Parathyroid adenoma (tissue), 2 donors: ENCODE measurements around the gene ACCSL.

Source experiments
- H2AFZ ChIP-seq: fragments of 300-600 bp; sonication (generic); one replicate; pipeline ENCODE4 v1.7.0; 2017; ENCODE audit warnings: antibody characterized with exemption, mild to moderate bottlenecking
- H3K27ac ChIP-seq: fragments of 300-600 bp; sonication (generic); one replicate; pipeline ENCODE4 v1.7.0; 2017
- H3K27me3 ChIP-seq: fragments of 300-600 bp; sonication (generic); one replicate; pipeline ENCODE4 v1.7.0; 2017; ENCODE audit warnings: low read length; ENCODE audit not compliant: control insufficient read depth, insufficient read depth
- H3K36me3 ChIP-seq: fragments of 300-600 bp; sonication (generic); one replicate; pipeline ENCODE4 v1.7.0; 2017; ENCODE audit warnings: low read length; ENCODE audit not compliant: control insufficient read depth, insufficient read depth
- H3K4me1 ChIP-seq: fragments of 300-600 bp; sonication (generic); one replicate; pipeline ENCODE4 v1.7.0; 2017; ENCODE audit warnings: control low read depth
- H3K4me2 ChIP-seq: fragments of 300-600 bp; sonication (generic); one replicate; pipeline ENCODE4 v1.7.0; 2017; ENCODE audit warnings: low read length
- H3K4me3 ChIP-seq: fragments of 300-600 bp; sonication (generic); one replicate; pipeline ENCODE4 v1.7.0; 2017; ENCODE audit warnings: low read depth, low read length
- H3K79me2 ChIP-seq: fragments of 300-600 bp; sonication (generic); one replicate; pipeline ENCODE4 v1.7.0; 2017; ENCODE audit warnings: control low read depth
- H3K9ac ChIP-seq: fragments of 300-600 bp; sonication (generic); one replicate; pipeline ENCODE4 v1.7.0; 2017; ENCODE audit warnings: mild to moderate bottlenecking
- H3K9me3 ChIP-seq: fragments of 300-600 bp; sonication (generic); one replicate; pipeline ENCODE4 v1.7.0; 2017; ENCODE audit warnings: low read length; ENCODE audit not compliant: control insufficient read depth
- TF ChIP-seq, protein P1 (sequence below): fragments of 300-600 bp; sonication (generic); IDR thresholded peaks from one replicate; pipeline ENCODE4 v1.7.0; 2017; ENCODE audit warnings: antibody characterized with exemption, mild to moderate bottlenecking
- donor health status: primary hyperparathyroidism.

ACCSL gene

DNA sequence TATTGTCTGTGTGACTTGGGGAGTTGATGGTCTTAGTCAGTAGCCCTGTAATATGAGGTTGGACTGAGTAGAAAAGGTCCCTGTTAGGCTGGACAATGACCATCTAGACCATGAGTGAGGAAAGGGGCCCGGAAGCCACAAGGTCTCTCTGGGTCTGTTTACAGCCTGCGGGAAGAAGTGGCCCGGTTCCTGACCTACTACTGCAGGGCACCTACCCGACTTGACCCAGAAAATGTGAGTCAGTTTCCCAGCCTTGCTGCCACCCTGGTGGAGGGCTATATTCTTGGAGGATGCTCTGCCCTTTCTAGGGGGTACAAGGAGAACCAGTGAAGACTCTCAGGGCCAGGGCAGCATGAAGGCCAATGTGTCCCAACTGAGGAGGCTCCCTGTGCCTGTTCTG, 3.4 kb downstream of the ACCSL start:
- Histone ChIP-seq H3K9me3 (no peaks in the 10 kb centered on the region), H3K9ac (no peak overlapping the region), H3K4me3 (no peak overlapping the region), H3K4me2 (no peak overlapping the region), H2AFZ (no peak overlapping the region), H3K4me1 (no peaks in the 10 kb centered on the region), H3K27ac (no peak overlapping the region), H3K27me3 (no peaks in the 10 kb centered on the region), H3K36me3 (no peaks in the 10 kb centered on the region), H3K79me2 (no peaks in the 10 kb centered on the region)
- TF ChIP-seq, protein P1, sequence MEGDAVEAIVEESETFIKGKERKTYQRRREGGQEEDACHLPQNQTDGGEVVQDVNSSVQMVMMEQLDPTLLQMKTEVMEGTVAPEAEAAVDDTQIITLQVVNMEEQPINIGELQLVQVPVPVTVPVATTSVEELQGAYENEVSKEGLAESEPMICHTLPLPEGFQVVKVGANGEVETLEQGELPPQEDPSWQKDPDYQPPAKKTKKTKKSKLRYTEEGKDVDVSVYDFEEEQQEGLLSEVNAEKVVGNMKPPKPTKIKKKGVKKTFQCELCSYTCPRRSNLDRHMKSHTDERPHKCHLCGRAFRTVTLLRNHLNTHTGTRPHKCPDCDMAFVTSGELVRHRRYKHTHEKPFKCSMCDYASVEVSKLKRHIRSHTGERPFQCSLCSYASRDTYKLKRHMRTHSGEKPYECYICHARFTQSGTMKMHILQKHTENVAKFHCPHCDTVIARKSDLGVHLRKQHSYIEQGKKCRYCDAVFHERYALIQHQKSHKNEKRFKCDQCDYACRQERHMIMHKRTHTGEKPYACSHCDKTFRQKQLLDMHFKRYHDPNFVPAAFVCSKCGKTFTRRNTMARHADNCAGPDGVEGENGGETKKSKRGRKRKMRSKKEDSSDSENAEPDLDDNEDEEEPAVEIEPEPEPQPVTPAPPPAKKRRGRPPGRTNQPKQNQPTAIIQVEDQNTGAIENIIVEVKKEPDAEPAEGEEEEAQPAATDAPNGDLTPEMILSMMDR, result no peak

DNA sequence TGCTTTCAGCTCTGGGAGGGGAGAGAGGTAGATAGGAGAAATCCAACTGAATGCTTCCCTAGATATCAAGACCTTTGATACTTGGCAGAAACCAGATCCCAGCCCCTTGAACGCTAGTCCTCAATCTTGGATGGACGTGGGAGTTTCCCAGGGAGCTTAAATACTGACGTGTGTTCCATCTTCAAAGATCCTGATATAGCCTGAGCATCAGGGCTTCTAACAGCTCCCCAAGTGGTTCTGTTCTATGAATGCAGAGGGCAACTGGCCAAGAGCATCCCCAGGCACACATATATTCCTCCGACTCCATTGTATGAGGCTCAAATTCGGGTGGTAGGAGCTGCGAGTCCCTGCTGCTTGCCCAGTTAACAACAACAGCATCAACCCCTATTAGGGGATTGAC, 9.6 kb downstream of the ACCSL start:
- TF ChIP-seq, protein P1, result no peak
- Histone ChIP-seq H3K4me3 (no peak overlapping the region), H3K36me3 (no peaks in the 10 kb centered on the region), H3K4me1 (no peaks in the 10 kb centered on the region), H3K27ac (no peak overlapping the region), H3K79me2 (no peaks in the 10 kb centered on the region), H3K4me2 (no peak overlapping the region), H2AFZ (no peak overlapping the region), H3K27me3 (no peaks in the 10 kb centered on the region), H3K9ac (no peak overlapping the region), H3K9me3 (no peaks in the 10 kb centered on the region)

DNA sequence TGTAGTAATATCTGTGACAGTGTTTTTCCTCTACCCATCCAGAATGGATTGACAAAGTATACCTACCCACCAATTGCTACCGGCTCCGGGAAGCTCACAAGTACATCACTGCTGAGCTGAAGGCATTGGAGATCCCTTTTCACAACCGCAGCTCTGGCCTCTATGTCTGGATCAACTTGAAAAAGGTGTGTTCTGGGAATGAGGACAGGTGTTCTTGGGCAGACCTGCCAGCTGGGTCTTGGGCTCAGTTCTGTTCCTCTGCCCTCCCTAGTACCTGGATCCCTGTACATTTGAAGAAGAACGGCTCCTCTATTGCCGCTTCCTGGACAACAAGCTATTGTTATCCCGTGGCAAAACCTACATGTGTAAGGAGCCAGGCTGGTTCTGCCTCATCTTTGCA, 10.5 kb downstream of the ACCSL start:
- H3K9me3 ChIP-seq, result no peaks in the 10 kb centered on the region
- H3K27ac ChIP-seq, result no peak overlapping the region
- no peaks in the 10 kb centered on the region for H3K4me1 ChIP-seq
- H3K4me2 ChIP-seq, result no peak overlapping the region
- no peak overlapping the region for H2AFZ ChIP-seq
- H3K79me2 ChIP-seq, result no peaks in the 10 kb centered on the region
- H3K27me3 ChIP-seq, result no peaks in the 10 kb centered on the region
- no peaks in the 10 kb centered on the region for H3K36me3 ChIP-seq
- no peak overlapping the region for H3K4me3 ChIP-seq
- H3K9ac ChIP-seq, result no peak overlapping the region
- TF ChIP-seq, protein P1, result no peak

DNA sequence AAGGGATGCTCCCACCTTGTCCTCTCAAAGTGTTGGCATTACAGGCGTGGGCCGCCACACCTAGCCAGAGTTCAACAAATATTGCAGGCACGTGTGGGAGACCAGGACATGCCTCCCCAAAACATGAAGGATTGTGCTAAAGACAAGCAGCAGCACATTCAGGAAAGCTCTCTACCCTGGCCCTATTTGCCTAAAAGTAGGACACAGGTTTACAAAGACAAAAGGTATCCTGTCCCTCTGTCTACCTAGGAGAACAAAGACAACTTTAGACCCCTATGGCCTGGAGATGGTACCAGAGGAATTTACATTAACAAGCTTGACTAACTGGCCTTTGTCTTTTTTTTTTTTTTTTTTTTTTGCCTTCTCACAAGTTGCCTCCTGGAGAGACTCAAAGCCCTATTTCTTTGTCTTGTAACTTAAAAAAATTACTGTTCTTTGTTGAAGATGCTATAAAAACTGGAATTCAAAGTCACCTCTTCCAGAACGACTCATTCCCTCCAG, 17.4 kb downstream of the ACCSL start:
- H3K4me2 ChIP-seq, result no peak overlapping the region
- no peaks in the 10 kb centered on the region for H3K9me3 ChIP-seq
- H3K27me3 ChIP-seq, result no peaks in the 10 kb centered on the region
- H3K9ac ChIP-seq, result no peak overlapping the region
- no peaks in the 10 kb centered on the region for H3K36me3 ChIP-seq
- H3K4me3 ChIP-seq, result no peak overlapping the region
- peak overlapping the region; percentile 95 for H2AFZ ChIP-seq
- no peaks in the 10 kb centered on the region for H3K4me1 ChIP-seq
- TF ChIP-seq, protein P1, result no peak
- H3K79me2 ChIP-seq, result no peaks in the 10 kb centered on the region
- peak overlapping the region; percentile 75 for H3K27ac ChIP-seq
